Lower lobe of right lung (tissue), 2 donors: Measurements from ENCODE around the gene ZNF827. TPM values are rescaled to one million over a fixed set of nuclear protein-coding genes. Genes with fewer than 3 reads are reported as not detected.
A peak's percentile ranks its signal among the peaks of the same experiment; 100 is the strongest.

Experiments
- ATAC-seq, 2 donors: fragments of 200-7000 bp; cut with Tn5 transposase; one replicate each; pipeline ENCODE4 v1.9.1; 2020 to 2022; ENCODE audit warnings: mild to moderate bottlenecking in 2 of 2, moderate library complexity in 2 of 2
- DNase-seq: peaks from one replicate; pipeline ENCODE4 v3.0.0-alpha.2; 2020
- H3K27ac ChIP-seq: fragments of 200-600 bp; one replicate; pipeline ENCODE4 v1.8.0; 2022
- H3K27me3 ChIP-seq: fragments of 200-600 bp; one replicate; pipeline ENCODE4 v1.8.0; 2022; ENCODE audit warnings: low read depth
- H3K36me3 ChIP-seq: fragments of 200-600 bp; one replicate; pipeline ENCODE4 v1.8.0; 2022; ENCODE audit warnings: mild to moderate bottlenecking
- H3K4me1 ChIP-seq: fragments of 200-600 bp; one replicate; pipeline ENCODE4 v1.8.0; 2022
- H3K4me3 ChIP-seq: fragments of 200-600 bp; one replicate; pipeline ENCODE4 v1.8.0; 2022; ENCODE audit warnings: mild to moderate bottlenecking
- H3K9me3 ChIP-seq: fragments of 200-600 bp; one replicate; pipeline ENCODE4 v1.8.0; 2022
- intact Hi-C: fragments of 100-400 bp; cut with DNase I; formaldehyde crosslinking; loops from one replicate; pipeline ENCODE4 v1.11.0; 2022
- total RNA-seq: library from RNA; stranded (reverse); fragmentation: NEBNext Ultra II Directional; extraction: Animal tissue kit (Norgen Biotek cat#: 25700); gene quantifications from one replicate; pipeline ENCODE4 v1.2.1, GENCODE V29; 2021
- TF ChIP-seq, protein P1 (sequence below): fragments of 200-600 bp; IDR thresholded peaks from one replicate; pipeline ENCODE4 v1.8.0; 2022; ENCODE audit warnings: antibody characterized with exemption, mild to moderate bottlenecking
- donor health status: DM: no; HTN: yes; CAD: no; lungs with severe emphysema.

The ZNF827 gene
- total RNA-seq, 1 donor from 2014 or later, result 11.3 TPM

DNA sequence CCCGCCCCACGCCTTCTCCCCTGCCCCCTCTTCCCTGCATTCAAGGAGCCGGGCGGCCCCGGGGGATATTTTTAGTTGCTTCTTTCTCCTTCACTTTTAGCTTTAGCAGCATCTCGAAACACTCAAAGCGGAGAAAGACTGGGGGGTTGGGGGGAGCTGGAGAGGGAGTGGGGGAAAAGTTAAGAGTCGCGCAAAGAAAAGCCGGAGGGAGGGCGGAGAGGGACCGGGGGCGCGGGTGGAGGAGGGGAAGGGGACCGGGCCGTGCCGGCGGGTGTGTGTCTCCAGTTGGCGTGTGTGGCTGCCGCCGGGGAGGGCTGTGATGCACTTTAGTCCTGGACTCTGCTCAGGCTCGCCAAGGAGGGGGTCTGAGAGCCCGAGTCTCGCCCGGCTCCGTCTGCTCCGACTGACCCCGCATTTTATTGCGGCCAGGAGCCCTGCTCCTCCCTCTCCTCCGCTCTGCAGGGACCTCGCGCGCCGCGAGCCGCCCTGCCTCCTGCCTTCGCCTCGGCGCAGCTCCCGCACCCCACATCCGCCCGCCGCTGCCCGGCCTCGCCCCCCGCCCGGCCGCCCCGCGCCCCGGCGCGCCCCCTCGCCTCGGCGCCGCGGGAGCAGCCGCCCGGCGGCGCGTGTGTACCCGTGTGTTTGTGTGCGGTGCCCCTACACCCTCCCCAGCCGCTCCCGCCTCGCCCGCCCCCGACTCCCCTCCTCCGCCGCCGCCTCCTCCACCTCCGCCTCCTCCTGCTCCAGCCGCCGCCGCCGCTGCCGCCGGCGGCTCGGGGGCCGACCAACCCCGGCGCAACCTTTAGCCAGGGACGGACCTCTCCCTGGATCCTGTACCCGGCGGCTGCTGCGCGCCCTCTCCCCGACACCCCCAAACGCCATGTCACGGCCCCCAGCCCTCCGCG, 1.4 kb downstream of the ZNF827 start:
- peak; percentile 65 for DNase-seq
- Histone ChIP-seq H3K9me3 (no peaks in the 10 kb centered on the region), H3K4me3 (peak overlapping the region; percentile 80), H3K27ac (peak overlapping the region; percentile 91), H3K27me3 (no peaks in the 10 kb centered on the region), H3K36me3 (no peaks in the 10 kb centered on the region), H3K4me1 (peaks cover 10% of the 10 kb centered on the region)
- ATAC-seq, result peak; percentile 57 to 60
- intact Hi-C loops, result no loop called here
- TF ChIP-seq, protein P1, sequence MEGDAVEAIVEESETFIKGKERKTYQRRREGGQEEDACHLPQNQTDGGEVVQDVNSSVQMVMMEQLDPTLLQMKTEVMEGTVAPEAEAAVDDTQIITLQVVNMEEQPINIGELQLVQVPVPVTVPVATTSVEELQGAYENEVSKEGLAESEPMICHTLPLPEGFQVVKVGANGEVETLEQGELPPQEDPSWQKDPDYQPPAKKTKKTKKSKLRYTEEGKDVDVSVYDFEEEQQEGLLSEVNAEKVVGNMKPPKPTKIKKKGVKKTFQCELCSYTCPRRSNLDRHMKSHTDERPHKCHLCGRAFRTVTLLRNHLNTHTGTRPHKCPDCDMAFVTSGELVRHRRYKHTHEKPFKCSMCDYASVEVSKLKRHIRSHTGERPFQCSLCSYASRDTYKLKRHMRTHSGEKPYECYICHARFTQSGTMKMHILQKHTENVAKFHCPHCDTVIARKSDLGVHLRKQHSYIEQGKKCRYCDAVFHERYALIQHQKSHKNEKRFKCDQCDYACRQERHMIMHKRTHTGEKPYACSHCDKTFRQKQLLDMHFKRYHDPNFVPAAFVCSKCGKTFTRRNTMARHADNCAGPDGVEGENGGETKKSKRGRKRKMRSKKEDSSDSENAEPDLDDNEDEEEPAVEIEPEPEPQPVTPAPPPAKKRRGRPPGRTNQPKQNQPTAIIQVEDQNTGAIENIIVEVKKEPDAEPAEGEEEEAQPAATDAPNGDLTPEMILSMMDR, result no peak

DNA sequence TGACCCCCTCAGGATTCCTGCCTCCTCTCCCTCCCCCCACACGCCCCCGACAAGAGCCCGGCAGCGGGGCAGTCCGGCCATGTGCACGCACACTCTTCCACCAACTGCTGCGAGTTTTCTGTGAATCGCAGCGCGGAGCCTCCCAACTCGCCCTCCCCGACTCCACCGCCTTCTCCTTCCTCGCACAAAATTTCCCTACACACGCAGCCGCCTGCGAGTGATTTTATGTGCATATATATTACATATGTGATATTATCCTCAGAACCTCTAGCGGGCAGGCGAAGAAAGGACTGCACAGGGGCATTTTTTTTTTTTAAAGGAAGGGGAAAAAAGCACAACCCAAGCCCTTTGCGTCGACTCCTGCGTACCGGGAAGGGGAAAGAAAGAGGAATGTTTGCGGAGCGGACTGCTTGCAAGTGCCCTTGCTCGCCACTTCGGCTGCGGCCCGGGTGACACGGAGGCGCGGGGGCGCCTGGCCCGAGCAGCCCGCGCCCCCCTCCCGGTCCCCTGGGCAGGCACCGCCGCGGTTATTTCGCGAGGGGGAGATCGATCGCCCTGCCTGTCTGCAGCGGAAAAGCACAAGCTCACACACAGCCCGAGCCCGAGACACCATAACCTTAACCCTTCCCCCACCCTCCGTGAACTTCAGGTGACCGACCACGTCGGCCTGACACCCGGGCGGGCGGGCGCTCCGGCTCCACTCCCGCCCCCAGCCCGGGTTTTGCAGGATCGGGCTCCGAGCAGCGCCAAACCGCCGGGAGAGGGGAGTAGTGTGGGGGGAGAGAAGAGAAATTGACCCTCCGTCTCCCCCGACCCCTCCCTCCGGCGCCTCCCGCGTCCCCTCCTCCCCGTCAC, 2.3 kb downstream of the ZNF827 start:
- H3K9me3 ChIP-seq, result no peaks in the 10 kb centered on the region
- no peaks in the 10 kb centered on the region for H3K27me3 ChIP-seq
- ATAC-seq (peak; percentile 78 to 82), DNase-seq (peak; percentile 68)
- H3K4me1 ChIP-seq, result peaks cover 10% of the 10 kb centered on the region
- H3K27ac ChIP-seq, result peak overlapping the region; percentile 91
- peak overlapping the region; percentile 80 for H3K4me3 ChIP-seq
- TF ChIP-seq, protein P1, result peak; percentile 31
- H3K36me3 ChIP-seq, result no peaks in the 10 kb centered on the region
- intact Hi-C loops, result no loop called here

DNA sequence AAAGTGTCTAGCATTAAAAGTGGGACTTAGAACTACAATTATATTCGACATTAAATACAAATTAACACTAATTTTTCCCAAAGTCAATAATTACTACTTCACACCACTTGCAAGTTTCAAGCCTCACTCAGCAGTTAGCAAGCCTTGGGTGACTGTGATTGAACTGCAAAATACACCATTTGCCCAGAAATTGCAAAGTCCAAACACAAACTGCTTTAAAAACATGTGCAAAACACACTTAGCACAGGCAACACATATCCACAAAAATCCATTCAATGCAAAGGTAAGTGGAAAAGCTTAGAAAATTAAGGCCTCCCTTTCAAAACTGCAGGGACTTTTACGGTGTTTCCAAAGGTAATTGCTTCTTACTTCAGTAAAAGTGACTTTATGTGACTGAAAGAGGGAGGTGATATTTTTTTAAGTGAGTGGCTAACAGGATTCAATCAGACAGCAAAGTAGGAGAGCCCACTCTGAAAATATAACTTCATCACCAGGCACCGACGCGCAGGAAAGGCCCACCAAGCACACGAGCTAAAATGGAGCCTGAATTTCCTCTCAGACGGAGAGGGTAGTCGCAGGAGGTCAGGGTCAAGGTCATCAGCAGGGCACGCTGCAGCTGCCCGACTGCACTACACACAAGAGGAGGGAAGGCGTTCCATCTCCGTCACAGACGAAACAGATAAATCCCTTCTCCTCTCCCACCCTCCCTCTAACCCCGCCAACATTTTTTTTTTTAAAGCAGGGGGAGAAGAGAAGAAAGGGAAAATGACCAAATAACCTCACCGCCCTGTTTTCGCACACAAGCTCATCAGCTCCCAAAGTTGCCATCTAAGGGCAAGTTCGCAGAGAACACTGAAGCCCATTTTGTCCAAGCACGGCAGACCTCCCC, 3.1 kb downstream of the ZNF827 start:
- Histone ChIP-seq H3K4me1 (peaks cover 10% of the 10 kb centered on the region), H3K36me3 (no peaks in the 10 kb centered on the region), H3K27ac (peak overlapping the region; percentile 91), H3K9me3 (no peaks in the 10 kb centered on the region), H3K27me3 (no peaks in the 10 kb centered on the region), H3K4me3 (peak overlapping the region; percentile 80)
- TF ChIP-seq, protein P1, result no peak
- peak; percentile 44 for DNase-seq
- ATAC-seq, result no peak
- intact Hi-C loops, result no loop called here

DNA sequence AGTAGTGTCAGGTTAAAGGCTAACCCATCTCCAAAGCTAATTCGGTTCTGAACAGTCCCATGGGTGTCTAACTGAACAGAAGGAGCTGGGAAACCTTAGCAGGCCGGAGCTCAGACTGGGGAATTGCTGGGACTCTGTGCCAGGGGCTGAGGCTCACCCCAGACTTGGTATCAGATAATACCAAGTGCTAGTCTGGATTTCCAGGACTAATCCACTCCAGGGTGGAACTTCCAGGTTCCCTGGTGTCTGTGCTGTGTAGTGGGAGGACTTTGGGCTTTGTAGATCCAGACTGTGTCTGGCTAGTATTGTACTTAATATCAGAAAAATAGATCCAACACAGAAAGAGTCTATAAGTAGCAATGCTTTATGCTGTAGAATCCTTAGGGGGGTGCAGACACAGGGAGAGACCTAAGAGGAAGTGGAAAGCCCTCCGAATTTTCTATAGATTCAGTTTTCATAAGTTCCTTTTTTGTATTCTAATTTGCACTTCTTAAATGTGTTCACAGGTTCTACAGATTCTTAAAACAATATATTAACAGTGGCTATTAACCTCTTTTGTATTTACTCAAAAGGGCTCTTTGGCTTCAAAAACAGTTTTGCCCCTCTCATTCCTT, 4.1 kb downstream of the ZNF827 start:
- H3K9me3 ChIP-seq, result no peaks in the 10 kb centered on the region
- no peaks in the 10 kb centered on the region for H3K27me3 ChIP-seq
- H3K4me1 ChIP-seq, result peaks cover 10% of the 10 kb centered on the region
- DNase-seq, result no peak
- TF ChIP-seq, protein P1, result no peak
- ATAC-seq, result no peak
- H3K36me3 ChIP-seq, result no peaks in the 10 kb centered on the region
- no peak overlapping the region for H3K27ac ChIP-seq
- H3K4me3 ChIP-seq, result no peak overlapping the region
- intact Hi-C loops, result no loop called here
